Esophagus squamous epithelium (tissue), 4 donors: ENCODE measurements around the gene FYCO1.

Experiments
- POLR2A ChIP-seq, 4 donors: fragments of 450-650 bp; IDR thresholded peaks; one replicate each; pipeline ENCODE4 v1.6.1; 2017; ENCODE audit warnings: antibody characterized with exemption in 4 of 4, mild to moderate bottlenecking in 4 of 4, moderate library complexity in 3 of 4
- TF ChIP-seq, protein P1 (sequence below), 6 experiments: fragments of 450-650 bp in 4 of 6; fragments of 200-600 bp in 2 of 6; sonication (generic) in 2 of 6; IDR thresholded peaks; one replicate each; pipeline ENCODE4 v1.5.1; 2016 to 2019; ENCODE audit warnings: antibody characterized with exemption in 6 of 6, mild to moderate bottlenecking in 4 of 6, moderate library complexity in 4 of 6

DNA sequence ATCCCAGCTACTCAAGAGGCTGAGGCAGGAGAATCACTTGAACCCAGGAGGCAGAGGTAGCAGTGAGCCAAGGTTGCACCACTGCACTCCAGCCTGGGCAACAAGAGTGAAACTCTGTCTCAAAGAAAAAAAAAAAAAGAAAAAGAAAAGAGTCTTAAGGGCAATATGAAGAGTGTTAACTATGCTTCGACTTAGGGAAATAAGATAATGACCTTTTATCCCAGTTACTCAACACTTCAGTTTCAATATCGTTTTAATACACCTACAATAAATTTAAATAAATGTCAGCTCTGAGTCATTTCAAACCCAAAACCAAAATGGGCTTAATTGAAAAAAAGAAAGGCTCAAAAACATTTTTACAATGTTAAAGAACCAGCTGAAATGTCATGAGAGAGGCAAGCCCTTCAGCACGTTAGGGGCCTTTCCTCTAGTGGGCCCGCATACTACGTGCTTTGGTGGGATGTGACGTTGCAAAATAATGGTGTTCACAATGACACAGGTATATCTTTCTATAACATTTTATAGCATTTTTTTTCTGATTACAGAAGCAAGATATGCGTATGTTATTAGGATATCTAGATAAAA is 15.3 kb downstream of the FYCO1 start:
- TF ChIP-seq, protein P1, sequence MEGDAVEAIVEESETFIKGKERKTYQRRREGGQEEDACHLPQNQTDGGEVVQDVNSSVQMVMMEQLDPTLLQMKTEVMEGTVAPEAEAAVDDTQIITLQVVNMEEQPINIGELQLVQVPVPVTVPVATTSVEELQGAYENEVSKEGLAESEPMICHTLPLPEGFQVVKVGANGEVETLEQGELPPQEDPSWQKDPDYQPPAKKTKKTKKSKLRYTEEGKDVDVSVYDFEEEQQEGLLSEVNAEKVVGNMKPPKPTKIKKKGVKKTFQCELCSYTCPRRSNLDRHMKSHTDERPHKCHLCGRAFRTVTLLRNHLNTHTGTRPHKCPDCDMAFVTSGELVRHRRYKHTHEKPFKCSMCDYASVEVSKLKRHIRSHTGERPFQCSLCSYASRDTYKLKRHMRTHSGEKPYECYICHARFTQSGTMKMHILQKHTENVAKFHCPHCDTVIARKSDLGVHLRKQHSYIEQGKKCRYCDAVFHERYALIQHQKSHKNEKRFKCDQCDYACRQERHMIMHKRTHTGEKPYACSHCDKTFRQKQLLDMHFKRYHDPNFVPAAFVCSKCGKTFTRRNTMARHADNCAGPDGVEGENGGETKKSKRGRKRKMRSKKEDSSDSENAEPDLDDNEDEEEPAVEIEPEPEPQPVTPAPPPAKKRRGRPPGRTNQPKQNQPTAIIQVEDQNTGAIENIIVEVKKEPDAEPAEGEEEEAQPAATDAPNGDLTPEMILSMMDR (IDR thresholded peaks at IDR 0.05), result no peak
- TF ChIP-seq POLR2A (IDR thresholded peaks at IDR 0.05), result no peak
